Fibroblast of skin of left quadriceps (primary cell): ENCODE data around the gene SLC66A3.

Experiments
- DNase-seq, 2 experiments: peaks; one replicate each; pipeline ENCODE4 v3.0.0-alpha.2; 2013; ENCODE audit warnings: low read depth in 2 of 2

SLC66A3 gene

GRCh38 chr2:11213975-11214374, 58.7 kb downstream of the SLC66A3 start:
- DNase-seq = no peak

- no peak for DNase-seq
Observed at GRCh38 chr2:11214770-11215169, 59.5 kb downstream of the SLC66A3 start.

GRCh38 chr2:11215407-11215806, 60.1 kb downstream of the SLC66A3 start:
- no peak for DNase-seq

- DNase-seq = no peak
Observed at GRCh38 chr2:11220445-11220844, 65.2 kb downstream of the SLC66A3 start.

GRCh38 chr2:11222845-11223244, 67.6 kb downstream of the SLC66A3 start:
- DNase-seq = no peak

GRCh38 chr2:11224887-11225286, 69.6 kb downstream of the SLC66A3 start:
- no peak for DNase-seq

- DNase-seq = no peak
Observed at GRCh38 chr2:11227595-11227994, 72.3 kb downstream of the SLC66A3 start.
